ENCODE data around the gene MAML2.

Gene MAML2

DNA sequence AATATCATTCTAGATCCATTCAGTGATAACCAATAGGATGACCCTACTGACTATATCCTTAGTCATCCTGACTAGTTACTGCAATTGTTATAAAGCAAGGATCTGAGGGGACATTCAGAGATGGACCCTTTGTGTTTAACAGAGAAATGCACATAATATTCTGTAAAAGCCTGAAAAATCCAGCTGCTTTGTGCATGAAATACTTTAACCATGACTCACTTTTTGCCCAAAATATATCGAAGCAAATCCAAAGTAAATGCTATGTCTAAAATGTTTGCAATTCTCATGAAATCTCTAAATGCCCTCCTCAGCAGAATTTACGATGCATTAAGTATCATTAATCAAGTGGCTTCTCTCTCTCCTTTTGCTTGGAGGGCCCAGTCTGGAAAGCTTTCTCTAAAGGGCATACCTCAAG, 240.3 kb downstream of the MAML2 start:
- DNase-seq (ENCODE audit: low read depth in 2 of 2) = no peak

DNA sequence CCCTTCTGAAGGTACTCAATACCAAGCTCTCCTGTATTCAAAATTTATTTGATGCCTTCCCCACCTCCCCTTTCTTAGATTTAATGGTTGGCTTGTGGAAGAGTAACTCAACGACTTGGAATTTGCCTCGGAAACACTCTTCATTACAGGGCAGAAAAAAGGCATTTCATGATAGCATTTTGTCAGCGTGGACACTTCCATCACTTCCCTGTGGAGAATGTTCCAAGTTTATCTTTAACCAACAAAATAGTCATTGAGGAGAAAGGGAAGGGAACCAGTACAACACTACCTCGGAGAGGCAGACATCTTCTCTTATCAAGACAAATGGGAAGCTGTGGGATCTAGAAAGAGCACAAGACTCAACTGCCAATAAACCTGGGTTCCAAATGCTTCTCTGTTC, 241.8 kb downstream of the MAML2 start:
- no peak for DNase-seq (ENCODE audit: low read depth in 2 of 2)

DNA sequence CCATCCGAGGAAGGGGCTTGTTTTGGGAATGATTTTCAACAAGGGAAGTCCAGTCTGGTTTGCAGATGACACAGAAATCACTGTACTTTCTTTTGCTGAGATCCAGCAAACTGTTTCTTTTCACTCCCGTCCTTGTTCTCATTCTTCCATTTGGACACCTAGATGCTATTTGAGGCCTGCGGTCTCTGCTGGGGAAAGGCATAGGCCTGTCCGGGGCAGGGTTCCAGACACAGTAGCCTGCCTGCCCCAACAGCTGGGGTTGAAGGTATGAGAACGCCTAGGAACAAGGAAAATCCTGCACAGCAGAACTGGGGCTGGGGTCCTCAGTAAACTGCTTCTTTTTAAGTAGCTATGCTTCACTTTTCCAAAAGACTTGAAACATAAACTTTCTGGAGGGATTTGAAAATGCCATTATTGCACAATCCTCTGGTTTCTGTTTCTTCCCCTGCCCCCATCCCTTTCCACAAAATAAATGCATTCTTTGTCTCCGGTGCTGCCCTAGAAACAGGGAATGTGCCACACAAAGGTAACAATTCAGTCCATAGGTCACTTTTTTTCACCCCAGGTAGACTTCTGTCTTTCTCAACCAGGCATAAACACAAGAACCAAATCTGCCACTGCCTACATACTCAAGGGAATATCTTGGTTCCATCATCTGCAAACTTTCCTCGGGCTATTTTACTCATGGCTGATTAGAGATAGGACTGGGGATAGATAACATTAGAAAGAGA, 244.3 kb downstream of the MAML2 start:
- DNase-seq (ENCODE audit: low read depth in 2 of 2) = no peak

DNA sequence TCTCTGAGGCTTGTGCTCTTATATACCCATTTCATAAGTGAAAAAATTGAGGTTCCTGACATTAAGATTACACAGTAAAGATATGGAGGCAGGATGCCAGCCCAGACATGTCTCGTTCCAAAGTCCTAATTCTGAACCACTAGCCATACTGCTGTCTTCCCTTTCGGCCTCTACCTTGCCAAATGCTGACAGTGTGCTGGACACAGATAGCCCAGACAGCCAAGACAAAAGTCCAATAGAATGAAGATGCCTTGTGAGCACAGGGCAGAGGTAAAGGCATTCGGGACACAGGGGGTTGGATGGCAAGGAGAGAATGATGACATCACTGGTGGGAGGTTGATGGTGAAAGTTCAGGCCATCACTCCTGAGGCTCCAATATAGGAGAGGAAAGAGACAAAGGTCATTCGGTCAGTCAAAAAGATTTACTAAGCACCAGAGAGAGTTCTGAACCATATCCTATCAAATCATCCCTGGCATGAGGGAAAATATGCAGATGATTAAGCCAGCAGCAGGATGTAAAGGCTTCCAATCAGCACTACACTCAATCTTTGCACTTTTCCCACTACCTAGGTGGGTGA, 245.1 kb downstream of the MAML2 start:
- DNase-seq (ENCODE audit: low read depth in 2 of 2) = no peak

DNA sequence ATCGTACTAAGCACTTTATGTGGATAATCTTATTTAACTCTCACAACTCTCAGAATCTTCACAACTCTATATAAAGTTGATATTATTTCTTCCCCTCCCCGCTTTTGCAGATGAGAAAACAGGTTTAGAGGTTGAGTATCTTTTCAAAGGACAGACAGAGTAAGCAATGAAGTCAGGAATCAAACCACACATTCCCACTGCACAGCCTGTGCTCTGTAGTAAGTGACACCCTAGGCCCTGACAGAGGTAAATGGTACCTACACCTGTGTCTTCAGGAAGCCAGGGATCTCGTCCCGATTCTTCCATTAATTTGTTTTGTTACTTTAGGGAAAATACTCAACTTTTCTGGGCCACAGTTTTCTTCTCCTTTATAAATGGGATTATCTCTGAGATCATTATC, 246.6 kb downstream of the MAML2 start:
- no peak for DNase-seq (ENCODE audit: low read depth in 2 of 2)

DNA sequence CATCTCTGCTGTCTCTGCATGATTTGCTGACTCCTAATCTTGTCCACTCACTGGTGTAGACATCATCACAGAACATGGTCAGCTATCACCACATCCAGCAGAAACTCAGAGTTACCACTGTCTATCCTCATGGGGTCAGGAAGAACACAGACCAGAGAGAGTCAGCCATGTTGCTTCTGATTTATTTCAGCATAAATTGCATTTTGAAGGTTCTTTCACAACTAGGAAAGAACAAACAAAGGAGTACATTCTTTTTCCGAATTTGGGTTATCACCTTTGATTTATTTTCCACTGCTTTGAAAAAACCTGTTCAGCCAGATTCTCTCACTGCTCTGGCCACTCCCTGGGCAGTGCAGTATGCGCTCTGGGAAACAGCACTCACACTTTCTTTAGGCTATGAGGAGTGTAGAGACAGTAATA, 247.1 kb downstream of the MAML2 start:
- DNase-seq (ENCODE audit: low read depth in 2 of 2) = no peak

DNA sequence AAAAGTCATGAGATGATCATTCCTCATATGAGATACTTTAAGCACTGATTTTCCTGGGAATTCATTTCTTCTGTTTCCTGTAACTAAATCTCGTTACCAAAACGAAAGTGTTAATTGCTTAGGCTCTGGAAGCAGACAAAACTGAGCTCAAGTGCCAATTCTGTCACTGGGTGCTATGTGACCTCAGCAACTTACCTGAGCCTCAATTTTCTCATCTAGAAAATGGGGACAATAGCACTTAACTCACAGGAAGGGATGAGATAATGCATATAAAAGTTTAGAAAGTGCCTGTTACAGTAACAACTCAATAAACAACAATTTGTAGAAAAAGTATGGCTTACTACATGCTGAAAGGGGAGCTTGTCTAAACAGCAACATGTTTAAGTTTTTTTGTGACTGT, 248.8 kb downstream of the MAML2 start:
- no peak for DNase-seq (ENCODE audit: low read depth in 2 of 2)

DNA sequence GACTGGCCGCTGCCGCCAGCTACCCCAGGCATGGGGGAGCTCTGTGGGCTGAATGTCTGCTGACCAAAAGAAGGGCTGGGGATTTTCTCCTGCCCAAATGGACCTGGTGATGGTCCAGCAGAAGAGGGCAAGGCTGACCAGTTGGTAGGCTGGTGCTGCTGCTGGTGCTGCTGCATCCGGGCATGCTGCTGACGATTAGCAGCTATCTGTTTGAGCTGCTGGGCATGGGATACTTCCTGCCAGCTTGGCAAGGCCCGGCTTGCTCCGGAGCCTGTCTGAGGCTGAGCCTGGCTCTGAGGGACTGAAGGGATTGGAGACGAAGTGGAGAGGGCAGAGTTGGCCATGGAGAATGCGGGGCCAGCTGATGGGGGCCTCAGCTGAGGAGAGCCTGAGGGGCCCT, 250.5 kb downstream of the MAML2 start:
- no peak for DNase-seq (ENCODE audit: low read depth in 2 of 2)

DNA sequence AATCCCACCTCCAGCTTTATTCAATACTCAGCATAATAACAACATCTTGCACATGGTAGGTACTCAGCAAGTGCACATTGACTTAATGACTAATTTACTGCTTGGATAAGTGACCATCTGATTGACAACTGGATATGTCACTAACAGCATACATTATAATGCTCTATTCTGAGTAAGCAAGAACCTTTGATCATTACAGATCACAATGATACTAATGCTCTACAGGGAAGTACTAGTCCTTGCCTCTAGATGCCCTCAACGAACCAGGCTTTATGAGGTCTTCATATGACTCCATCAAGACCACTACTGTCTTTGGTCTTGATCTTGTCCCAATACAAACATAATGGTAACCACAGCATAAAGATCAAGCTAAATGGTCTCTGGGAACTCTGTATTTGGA, 251.5 kb downstream of the MAML2 start:
- no peak for DNase-seq (ENCODE audit: low read depth in 2 of 2)

DNA sequence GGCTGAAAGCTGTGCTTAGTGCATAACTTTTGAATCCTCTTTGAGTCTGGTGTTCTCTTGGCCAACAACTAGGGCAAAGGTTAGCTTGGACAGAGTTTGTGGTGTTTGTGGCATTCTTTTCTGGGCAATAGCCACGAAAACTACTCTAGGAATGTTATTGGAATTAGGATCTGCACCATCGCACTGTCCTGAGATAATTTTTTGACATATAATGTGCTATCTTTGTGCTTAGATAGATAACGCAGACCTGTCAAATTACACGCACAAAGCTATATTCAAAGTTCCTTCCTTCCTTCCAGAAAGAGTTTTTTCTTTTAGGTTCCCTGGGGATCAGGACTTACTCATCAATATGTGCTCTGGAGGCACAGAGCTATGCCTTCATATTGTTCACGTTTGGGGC, 252.3 kb downstream of the MAML2 start:
- no peak for DNase-seq (ENCODE audit: low read depth in 2 of 2)

DNA sequence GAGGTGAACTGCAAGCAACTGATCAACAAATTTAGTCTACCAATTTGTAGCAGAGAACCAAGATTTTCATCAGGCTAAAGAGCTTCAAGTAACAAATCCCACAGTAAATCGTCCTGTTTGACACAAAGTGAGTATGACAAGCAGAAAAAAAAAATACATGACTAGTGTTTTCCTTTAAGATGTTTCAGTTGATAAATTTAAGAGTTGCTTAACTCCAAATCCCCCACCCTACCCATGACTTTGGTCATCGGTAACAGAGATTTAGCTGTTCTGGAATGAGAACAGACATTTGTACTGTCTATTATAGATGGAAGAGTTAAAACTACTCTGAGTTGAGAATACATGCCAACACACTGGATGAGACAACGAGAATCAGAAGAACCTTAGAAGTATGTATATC, 254.1 kb downstream of the MAML2 start:
- DNase-seq (ENCODE audit: low read depth in 2 of 2) = no peak

DNA sequence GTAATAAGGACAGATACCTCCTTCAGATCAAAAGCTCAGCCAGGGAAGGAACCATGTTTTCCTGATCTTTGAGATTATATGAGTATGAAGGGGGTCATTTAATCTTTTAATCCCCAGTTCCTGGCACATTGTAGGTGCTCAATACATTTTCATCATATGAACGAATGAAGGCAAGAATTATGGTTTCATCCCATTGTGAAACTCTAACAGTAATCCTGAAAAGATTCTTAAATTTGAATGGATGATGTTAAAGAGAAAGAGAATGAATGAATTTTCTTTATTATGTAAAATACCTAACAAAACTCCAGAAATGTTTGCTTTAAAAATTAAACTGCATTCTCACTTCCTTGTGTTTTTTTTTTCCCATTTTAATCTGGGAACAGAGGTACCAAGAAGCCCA, 256.9 kb downstream of the MAML2 start:
- no peak for DNase-seq (ENCODE audit: low read depth in 2 of 2)

DNA sequence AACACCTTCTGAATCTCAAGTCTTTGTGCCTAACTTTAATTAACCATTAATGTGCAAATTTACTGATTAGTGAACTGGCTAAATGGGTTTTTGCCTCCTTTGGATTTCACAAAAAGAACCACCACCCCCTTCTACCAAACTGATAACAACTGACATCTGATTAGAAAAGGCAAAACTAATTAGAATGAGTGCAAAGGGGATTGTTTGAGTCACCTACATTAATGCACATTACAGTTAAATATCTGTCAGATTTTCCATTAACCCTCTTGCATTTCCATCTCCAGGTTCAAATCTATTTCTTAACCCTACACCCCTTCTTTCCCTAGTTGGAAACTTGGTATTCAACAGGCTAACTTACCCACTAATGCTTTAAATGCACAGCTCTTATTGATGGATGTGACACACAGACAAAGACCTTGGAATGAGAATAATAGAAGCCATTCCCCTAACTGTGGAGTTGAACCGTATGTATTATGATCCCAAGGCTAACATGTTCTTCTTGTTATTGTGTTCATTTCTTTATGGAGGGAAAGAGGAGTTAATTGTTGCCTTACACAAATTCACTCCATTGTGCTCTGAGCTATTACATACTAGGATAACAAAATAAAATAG, 257.6 kb downstream of the MAML2 start:
- DNase-seq (ENCODE audit: low read depth in 2 of 2) = no peak

DNA sequence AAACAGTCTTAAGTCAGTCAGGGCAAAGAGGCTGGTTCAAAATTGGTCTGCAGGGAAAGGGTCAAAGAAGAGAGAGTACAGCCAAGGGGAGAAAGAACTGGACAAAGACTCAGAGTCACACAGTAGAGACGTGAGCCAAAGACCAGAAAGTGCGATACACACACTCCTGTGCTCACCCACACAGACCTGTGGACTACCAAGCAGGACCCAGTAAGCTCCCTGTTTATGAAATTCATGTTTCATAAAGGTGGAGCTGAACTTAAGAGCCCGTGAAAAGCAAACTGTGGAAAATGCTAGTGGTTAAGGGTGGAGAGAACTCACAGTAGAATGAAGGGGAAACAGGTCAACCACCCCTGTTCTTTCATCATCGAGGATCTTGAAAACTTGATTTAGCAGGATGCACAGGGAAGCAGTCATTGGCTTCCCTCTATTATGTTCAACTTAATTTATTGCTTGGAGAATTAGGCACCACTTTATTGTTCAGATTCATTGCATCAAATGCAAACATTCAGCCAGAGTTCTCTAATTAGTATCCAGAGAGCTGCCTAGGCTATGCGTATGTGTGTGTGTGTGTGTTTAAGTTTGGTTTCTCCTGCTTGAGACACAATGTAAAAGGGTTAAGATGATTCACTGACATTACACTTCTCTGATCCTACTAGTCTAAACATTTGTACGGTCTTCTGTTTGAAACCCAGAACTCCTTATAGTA, 258.2 kb downstream of the MAML2 start:
- DNase-seq (ENCODE audit: low read depth in 2 of 2) = no peak

DNA sequence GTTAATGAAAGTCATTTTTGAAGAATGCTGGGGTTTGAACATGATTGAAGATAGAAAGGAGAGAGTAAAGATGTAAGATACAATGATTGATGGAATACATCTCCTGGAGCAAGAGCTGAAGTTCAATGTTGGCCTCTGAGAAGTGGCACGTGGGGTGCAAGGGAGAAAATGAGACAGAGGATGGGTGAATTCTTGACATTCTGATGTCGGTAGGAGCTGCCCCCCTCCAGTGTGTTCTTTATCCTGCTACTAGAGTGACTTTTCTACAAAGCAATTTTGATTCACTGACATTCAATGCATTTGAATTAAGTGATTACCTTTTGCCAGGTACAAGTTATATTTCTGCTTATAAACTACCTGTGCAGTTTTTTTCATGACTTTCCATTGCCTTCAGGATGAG, 260.1 kb downstream of the MAML2 start:
- DNase-seq (ENCODE audit: low read depth in 2 of 2) = no peak

DNA sequence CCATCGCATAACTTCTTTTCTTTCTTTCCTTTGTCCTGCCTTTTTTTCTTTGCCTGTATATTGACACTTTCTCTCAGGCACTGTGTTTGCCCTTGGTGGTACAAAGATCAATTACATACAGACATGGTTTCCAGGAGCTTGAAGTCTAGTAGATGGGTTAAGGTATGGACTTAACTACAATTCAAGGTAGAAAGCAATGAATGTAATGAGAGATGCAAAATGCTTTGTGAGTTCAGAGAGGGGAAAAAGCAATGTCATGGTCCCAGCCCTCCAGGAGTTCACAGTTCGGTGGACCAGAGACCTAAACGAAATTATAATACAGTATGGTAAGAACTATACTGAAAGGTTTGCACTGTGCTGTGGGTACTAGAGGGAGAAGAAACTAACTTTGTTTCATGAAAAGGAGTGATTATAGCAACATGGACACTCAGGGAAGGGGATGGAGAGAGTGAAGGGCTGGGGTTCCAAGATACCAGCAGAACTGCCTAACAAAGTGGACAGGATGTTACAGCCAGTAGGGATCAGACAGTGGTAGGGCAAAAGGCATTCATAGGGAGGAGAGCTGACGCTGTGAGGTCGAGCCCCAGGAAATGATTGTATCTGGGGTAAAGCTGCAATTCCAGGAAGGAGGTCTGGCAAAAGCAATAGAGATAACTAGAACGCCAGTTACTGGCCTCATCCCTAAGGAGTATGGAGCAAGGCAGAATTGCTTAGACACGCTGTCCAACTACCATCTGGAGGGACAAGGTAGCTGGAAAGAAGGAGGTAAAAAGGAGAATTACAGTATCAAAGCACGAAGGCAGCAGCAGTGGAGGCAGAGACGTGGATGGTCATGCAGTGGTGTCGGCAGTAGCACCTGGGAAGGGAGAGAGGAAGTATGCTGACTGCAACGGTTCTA, 260.7 kb downstream of the MAML2 start:
- no peak for DNase-seq (ENCODE audit: low read depth in 2 of 2)

DNA sequence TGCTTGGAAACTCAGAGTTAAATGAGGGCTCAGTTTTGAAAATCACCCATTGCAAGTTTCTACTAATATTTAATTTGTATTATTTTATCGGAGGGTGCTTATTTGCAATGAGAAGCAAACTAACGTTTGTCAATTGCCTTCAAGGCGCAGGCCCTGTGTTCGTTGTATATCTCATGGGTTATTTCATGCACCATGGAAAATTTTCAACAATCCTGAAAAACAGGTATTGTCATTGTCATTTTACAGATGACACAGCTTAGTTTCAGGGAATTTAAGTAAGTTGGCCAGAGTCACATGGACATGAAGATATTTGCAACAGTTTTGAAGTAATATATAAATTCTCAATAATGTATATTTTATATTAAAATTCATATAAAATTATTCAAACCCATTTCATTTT, 261.4 kb downstream of the MAML2 start:
- no peak for DNase-seq (ENCODE audit: low read depth in 2 of 2)

DNA sequence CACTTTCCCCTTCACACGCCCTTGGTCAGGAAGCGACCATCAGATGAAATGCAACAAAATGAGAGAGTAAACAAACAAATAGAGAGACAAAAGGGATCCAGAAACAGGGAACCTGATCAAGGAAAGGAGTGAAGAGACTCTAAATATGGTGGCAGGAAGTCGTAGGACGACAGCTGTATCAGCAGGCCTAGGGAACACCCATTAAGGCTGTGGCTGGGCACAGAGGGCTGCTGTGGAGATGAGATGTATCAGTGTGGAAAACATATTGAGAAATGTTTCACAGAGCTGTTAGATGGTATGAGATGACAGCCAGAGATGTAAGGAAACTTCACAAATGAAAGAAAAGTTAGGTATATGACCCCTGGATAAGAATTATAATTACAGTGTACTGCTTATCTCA, 263.3 kb downstream of the MAML2 start:
- DNase-seq (ENCODE audit: low read depth in 2 of 2) = no peak

DNA sequence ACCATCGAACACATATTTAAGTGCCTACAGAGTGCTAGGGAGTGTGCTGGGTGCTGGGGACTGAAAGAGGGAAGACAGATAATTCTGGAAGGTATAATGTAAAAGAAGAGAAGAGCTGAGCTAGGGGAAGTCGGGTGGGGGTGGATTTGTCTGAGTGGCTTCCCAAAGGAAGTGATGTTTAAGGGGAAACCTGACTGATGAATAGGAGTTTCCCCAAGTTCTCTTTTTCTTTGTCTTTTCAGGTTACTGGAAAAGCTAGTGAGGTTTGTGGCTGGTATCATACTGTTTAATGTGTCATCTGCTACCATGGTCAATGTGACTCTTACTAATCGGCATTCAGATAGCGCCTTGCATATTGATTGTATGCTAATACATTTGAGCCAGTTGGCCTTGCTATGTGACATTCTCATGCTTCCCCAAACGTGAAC, 267.4 kb downstream of the MAML2 start:
- no peak for DNase-seq (ENCODE audit: low read depth in 2 of 2)

DNA sequence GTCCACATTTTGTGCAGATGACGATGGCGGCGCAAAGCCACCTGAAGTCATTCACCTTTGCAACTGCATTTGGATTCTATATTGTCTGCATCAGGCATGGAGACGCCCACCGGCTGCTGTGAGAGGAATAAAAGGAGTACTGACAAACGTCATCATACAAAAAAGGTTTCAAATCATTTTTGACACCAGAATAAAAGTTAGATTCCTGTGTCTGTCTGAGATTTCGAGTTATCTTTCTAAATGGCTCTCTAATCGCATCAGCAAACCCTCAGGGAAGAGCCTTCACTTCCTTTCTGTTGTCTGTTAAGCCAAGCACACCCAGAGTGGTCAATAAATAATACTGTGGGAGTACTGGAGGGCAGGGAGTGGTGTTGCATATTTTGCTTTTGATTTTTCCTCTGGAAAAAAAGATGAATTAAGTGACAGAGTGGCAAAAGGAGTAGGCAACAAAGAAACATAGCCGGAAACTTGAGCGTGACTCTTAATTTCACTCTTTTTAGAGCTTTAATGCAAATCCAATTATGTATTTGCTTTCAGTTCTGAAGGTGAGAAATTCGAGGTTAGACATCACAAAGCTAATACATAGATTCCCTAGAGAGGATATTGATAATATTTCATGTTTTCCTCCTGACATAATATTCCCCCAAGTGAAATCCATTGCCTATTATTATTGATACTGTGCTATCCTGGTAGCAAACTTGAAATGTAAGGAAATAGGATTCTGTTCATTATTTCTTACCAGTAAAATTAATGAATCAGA, 268.3 kb downstream of the MAML2 start:
- DNase-seq (ENCODE audit: low read depth in 2 of 2) = no peak

DNA sequence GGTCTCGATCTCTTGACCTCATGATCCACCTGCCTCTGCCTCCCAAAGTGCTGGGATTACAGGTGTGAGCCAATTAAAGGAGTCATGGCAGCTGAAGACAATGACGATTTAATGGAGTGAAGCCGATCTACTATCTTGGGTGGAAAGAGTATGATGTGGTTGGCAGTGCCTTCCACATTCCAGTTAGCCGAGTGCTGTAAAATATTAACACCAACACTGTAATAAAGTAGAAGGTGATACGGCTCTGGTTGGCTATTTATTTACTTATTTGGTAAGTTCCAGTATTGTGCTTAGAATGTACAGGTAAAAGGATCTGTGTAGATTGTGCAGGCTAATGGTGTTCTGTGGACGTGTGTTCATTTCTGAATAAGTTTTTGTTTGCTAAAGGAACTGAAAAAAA, 269.5 kb downstream of the MAML2 start:
- no peak for DNase-seq (ENCODE audit: low read depth in 2 of 2)
